Right ventricle myocardium superior (tissue), 1 donor: ENCODE measurements around the gene GMPR2. TPM values are rescaled to one million over a fixed set of nuclear protein-coding genes. Genes with fewer than 3 reads are reported as not detected.
"Not testable (repeated sequence)": the region's sequence is repeated elsewhere in the genome, so short reads cannot be mapped to it uniquely, and the experiment has no call there.

Source experiments
- ATAC-seq: fragments of 200-7000 bp; cut with Tn5 transposase; one replicate; pipeline ENCODE4 v1.9.1; 2020; ENCODE audit warnings: mild to moderate bottlenecking; ENCODE audit not compliant: poor library complexity
- DNase-seq: peaks from one replicate; pipeline ENCODE4 v3.0.0-alpha.2; 2020
- intact Hi-C: fragments of 100-400 bp; cut with DNase I; formaldehyde crosslinking; loops from one replicate; pipeline ENCODE4 v1.11.2; 2022
- total RNA-seq: library from RNA; stranded (reverse); fragmentation: NEBNext Ultra II Directional; extraction: Animal tissue kit (Norgen Biotek cat#: 25700); gene quantifications from one replicate; pipeline ENCODE4 v1.2.1, GENCODE V29; 2021
- donor health status: DM: no; HTN: yes; CAD: no; lungs with severe emphysema.

Gene GMPR2
- total RNA-seq, 1 donor from 2014 or later, result 26.2 TPM

DNA sequence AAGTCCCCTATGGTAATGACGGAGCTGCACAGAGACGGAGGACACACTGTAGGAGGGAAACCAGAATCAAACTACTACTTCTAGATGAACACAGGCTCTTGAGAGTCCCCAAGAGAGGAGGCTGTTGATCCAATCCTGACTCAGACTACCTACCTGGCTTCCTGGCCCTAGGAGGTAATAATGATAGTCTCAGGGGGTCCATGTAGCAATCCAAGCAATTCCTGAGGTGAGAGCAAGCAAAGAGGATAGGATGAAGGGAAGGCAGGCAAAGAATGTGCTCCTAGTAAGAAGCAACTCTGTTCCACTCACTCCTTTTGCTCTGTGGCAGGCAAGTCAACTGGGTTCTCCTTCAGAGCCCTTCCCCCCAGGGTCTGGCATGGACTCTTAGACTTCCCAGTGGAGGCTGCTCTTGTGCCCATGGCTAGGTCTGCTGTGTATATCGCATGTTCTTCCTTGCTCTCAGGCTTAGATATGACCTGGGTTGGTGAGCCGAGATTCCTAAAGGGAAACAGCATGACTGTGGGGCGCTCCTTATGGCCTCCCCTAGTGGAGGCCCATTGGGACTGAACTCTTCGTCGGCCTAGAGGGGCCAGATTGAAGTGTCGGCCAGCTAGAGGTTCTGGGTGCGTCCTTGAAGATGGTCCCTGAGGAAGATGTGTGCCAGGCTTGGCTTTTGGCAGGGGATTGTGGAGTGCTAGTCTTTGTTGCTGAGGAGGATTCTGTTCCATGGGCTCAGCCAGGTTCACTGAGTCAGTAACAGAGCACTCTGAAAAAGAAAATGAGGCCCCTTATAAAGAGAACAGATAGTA lies 7.6 kb downstream of the GMPR2 start:
- intact Hi-C loops, result no loop called here
- no peak for DNase-seq
- no peak for ATAC-seq

DNA sequence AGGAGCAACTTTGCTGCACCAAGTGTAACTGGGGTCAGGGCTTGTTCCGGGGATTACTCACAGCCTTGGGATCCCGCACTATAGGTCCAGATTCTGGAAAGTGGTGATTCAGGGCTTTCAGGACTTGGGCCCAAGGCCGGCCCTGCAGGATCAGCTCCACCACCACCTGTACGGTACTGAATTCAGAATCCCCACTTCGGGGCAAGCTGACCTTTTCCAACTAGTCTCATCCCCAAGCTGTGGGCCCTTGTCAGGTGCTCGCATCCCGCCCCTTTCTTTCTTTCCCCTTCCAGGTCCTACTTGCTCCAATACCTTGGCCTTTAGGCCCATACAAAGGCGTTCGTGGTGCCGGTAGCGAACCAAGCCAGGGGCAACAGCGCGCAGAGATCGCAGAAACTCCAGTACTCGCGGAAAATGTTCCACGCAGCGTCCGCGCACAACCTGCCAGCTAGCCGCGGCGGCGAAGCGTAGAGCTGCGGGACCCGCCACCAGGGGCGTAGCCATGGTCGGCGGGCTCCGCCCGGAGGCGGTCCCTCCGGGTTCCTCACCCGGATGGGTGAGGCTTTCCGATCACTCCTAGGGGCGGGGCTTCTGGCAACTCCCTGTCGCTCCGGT lies 9.2 kb downstream of the GMPR2 start:
- intact Hi-C loops, result loop anchor here (2.0 kb wide), 1 partner anchor 55 kb away; no protein-coding TSS in a partner anchor
- DNase-seq, result peak; percentile 94
- ATAC-seq, result peak; percentile 95

DNA sequence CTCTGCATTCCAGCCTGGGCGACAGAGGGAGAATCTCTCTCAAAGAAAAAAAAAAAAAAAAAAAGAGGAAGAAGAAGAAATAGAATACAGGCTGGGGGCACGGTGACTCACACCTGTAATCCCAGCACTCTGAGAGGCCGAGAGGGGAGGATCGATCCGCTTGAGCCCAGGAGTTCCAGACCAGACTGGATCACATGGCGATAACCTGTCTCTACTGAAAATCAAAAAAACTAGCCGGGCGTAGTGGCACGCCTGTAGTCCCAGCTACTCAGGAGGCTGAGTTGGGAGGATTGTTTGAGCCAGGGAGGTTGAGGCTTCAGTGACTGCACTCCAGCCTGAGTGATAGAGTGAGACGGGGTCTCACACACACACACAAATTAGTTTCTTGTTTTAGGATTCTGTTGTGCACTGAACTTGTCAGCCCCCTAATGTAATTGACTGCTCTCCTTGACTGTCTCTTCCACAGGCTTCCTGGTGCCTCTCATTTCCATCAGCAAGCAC lies 10.7 kb downstream of the GMPR2 start:
- DNase-seq (no peak), ATAC-seq (peak; percentile 0)
- intact Hi-C loops, result loop anchor here (2.0 kb wide), 1 partner anchor 53 kb away; no protein-coding TSS in a partner anchor

DNA sequence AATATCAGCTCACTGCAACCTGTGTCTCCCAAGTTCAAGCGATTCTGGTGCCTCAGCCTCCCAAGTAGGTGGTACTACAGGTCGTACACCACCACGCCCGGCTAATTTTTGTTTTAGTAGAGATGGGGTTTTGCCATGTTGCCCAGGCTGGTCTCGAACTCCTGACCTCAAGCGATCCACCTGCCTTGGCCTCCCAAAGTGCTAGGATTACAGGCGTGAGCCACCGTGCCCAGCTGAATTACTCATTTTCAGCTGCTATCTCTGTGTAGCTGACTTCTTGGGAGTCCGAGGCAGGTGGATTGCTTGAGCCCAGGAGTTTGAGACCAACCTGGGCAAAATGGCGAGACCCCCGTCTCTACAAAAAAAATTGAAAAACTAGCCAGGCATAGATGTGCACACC lies 12.6 kb downstream of the GMPR2 start:
- intact Hi-C loops, DNase-seq, ATAC-seq: not testable (repeated sequence)

DNA sequence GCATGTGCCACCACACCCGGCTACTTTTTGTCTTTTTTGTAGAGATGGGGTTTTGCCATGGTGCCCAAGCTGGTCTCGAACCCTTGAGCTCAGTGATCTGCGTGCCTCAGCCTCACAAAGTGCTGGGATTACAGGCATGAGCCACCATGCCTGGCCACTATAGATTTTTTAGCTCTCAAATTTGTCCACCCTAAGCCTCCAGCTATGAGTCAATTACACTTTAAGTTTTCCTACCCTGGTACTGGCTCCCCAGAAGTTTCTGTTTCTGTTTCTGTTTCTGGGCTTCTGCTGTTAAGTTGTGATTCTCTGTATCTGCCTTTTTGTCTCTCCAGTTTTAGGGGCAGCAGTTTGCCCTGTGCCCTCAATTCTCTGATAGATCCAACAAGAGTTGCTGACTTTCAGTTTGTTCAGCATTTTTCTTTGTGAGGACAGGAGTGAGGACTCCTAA lies 14.1 kb downstream of the GMPR2 start:
- ATAC-seq (no peak), DNase-seq (no peak)
- intact Hi-C loops, result no loop called here

DNA sequence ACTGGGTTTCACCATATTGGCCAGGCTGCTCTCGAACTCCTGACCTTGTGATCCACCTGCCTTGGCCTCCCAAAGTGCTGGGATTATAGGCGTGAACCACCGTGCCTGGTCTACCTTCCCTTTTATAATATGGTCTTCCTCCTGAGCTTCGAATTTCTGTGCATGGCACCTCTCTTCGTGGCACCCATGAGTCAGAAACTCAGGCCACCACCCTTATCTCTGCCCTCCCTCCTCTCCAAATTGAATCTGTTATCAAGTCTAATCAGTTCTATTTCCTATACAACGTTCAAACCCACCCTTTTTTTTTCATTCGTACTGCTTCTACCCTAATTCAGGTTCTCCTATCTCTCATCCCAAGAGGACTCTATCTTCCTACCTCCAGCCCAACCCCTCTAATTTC lies 14.7 kb downstream of the GMPR2 start:
- intact Hi-C loops, result no loop called here
- ATAC-seq (no peak), DNase-seq (no peak)

DNA sequence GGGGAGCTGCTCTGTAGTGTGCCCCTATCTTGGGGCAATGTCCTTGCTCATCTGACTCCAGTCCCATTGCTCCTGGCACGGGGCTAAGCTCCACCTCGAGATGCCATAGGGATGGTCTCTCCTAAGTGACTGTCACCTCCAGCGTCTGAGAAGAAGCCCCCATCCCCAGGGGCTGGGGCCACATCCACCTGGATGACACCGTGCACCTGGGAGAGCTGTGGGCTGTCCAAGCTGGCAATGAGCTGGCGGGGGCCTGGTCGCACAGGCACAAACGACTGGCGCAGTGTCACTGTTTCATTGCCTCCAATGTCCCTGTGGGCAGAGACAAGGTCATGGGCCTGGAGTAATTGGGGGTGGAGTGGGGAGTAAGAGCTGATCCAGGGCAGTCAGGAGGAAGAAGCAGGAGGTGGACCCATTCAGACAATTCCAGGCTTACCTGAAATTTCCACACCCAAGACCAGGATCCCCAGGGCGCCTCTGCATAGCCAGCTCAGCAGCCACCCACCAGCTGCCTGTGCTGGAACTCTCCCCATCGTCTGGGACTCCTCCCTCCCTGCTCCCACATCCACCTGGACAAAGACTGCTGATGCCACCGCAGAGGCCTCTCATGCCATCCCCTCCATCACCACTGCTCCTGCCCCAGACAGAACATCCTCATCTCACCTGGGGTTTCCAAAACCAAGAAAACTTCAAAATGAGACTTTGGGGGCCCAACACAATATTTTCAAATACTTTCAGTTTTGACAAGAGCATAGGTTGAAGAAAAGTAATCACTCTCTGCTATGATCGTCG lies 16.7 kb downstream of the GMPR2 start:
- no peak for DNase-seq
- intact Hi-C loops, result no loop called here
- ATAC-seq, result no peak

DNA sequence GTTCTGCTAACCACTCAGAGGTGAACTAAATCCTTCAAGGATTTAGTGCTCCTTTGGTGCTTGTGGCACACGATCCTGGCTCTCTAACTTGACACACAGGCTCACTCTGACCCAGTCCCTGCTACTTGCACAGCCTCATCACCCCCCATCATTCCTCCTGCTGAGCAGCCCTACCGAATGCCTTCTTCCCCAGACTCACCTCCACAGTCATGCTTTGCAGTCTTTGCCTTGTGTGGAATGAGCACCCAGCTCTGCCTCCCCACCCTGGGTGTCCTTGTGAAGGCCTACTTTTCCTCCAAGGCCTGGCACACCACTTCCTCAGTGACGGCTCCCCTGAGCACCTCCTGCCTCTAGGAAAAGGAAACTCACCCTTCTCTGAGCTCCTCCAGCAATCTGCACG lies 17.6 kb downstream of the GMPR2 start:
- DNase-seq (no peak), ATAC-seq (no peak)
- intact Hi-C loops, result no loop called here

DNA sequence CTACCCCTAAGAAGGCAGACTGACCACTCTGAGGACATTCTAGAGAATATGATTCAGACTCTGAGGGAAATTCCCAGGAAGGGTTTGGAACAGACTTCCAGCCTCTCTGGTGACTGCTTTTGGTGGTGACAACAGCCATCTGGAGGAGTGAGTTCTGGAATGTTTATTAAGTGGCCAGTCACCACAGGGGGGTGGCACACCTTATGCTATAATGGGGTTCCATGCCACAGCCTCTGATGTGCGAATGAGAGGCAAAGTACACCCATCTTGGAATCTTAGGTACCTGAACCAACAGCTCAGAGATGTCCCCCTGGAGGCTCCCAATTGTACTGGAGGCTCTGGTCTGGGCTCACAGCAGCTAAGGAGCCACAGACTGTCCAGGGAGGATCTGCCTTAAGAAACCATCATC lies 19.2 kb downstream of the GMPR2 start:
- DNase-seq (no peak), ATAC-seq (no peak)
- intact Hi-C loops, result no loop called here

DNA sequence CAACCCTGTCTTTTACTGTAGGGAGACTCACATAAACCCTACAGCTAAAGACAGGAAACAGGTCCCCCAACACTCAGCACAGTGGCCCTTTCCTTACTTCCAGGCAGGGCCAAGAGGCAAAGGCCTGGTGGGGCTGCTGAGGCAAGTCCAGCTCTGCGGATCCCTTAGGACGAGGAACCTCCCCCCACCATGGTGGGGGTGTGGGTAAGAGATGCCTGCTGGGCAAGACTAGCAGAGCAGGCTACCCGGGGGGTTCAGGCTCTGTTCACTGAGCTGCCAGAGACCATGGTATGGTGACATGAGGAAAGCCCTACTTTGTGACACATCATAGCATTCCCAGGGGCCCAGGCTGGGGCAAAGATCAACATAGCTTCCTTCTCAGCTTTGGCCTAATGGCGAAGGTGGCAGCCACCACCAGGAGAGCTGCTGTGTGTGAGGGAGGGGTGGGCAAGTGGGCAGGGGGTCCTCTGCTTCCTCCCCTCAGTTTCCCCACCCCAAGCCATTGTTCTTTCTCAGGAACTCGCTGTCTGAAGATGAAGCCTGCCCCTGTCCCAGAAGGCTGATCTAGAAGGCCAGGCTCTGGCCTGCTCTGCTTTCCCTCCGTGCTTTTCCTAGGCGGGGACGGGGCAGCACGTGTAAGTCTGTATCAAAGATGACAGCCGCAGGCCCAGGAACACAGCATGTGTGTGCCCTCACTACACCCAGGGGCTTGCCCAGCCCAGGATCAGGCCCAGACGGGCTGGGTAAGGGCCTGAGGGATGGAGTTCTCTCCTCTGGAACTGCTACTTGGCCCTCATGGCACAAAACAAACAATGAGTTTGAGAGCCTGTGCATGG lies 19.8 kb downstream of the GMPR2 start:
- intact Hi-C loops, result no loop called here
- no peak for ATAC-seq
- DNase-seq, result no peak

DNA sequence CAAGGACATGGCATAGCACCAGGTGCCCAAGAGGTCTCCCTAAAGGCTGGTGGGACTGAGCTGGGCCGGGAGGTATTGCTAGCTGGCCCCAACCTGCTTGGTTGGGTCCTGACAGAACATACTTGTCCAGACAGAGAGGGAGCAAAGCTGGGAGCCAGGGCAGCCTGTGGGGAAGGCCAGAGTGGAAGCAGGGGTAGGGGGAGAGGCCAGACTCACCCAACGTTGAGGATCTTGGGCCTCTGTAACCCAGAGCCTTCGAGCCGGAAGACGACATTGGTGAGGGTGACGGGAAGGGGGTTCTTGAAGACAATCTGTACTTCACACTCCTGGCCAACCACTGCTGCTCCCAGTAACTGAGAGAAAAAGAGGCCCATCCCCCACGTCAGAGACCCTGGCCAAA lies 21.2 kb downstream of the GMPR2 start:
- ATAC-seq, result no peak
- intact Hi-C loops, result no loop called here
- DNase-seq, result no peak

DNA sequence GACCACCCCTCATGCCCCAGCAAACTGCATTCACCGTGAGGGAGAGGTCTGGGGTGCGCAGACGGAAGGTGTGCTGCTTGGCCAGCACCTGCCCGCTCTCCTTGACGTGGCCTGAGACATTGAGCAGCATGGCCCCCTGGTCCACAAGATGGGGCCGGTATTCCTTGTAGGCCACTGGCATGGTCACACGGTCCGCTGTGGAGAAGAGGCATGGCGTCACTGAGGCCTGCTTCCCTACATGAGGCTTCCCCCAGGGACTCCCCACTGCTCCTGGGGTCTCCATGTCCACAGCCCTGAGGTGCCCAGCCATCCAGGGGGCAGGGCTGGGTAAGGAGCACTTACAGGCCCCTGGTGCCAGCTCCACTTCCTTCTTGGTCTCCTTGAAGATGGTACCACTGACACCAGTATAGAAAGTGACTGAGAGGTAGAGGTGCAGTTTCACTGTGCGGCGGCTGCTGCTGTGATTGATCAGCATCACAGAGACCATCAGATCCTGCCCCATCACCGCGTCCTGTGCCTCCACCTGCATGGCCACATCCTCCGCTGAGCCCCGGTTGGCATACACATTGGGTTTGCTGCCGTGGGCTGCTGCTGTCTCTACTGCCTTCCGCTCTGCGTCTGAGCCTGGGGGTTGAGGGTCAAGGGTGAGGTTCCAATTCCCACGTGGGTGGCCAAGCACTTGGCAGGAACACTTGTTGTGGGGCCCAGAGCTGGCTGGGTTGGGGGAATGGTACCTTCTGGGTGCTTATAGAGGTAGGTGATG lies 22.1 kb downstream of the GMPR2 start:
- intact Hi-C loops, result loop anchor here (5.0 kb wide), 1 partner anchor 37 kb away; no protein-coding TSS in a partner anchor
- no peak for ATAC-seq

DNA sequence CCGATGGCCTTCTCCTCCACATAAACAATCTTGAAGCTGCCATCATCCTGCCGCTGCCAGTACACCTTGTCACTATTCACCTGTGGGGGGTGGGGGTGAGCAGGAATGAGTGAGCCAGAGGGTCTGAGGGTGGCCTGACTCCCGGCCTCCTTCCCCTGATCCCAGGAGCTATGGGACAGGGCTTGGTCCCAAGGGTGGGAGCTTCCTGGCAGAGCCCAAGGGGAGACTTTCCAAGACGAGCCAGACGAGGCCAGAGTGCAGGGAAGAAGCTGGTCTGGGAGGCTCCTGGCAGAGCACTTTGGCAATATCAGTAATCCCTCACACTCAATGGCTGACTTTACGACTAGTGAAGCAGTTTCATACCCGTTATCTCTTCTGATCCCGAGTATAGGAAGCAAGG lies 22.7 kb downstream of the GMPR2 start:
- ATAC-seq (no peak), DNase-seq (no peak)
- intact Hi-C loops, result loop anchor here (5.0 kb wide), 1 partner anchor 37 kb away; no protein-coding TSS in a partner anchor

More for the DNA sequence above, 22.1 kb downstream of the GMPR2 start:
- DNase-seq, result no peak

DNA sequence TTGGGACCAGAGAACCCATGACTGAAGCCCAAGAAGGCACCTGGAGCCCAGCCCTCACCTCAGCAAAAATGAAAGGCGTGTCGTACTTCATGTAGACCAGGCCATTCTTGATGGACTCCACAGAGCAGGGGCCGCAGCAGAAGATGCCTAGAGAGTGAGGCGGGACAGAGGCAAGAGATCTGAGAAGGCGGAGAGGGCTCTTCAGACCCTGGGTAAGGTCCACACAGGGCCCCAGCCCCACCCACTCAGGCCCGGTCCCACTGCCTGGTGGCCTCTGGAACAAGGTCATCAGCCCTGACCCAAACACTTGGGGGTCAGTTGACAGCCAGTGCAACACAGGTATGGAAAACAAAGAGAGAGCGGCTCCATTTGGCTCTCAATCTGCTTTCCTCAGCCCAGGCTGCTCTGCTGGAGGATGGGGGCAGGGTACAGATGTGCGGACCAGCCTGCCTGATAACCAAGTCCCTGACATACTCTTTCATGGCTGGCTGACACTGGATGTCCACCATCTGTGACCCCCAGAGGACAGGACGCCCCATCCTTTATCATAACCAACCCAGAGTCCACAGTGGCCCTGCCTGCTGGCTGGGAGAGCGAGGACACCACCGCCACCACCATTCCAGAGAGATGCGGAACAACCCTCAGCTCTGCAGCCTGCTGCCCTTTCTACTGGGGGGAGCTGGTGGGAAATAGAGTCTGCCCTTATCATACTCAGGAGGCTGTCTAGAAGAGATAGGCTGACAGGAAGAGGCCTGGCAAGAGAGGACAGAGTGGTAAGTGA lies 23.4 kb downstream of the GMPR2 start:
- DNase-seq, result no peak
- intact Hi-C loops, result loop anchor here (5.0 kb wide), 1 partner anchor 36 kb away; no protein-coding TSS in a partner anchor
- no peak for ATAC-seq

DNA sequence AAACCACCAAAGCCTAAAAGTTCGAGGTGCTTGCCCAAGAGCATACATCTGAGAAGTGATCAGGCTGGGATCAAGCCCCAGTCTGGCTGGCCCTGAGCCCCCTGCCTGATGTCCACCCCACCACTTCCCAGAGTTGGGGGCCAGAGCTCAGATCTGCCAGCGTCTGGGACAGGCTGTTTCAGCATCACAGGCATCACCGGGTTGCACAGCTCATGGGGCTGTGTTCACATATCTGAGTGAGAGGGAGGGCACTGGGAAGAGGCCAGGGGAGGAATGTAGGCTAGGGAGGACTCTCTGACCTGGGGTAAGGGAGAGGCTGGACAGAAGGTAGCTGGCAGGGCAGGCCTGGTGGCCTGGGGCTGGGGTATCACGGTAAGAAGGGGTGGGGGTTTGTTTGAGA lies 24.2 kb downstream of the GMPR2 start:
- no peak for DNase-seq
- intact Hi-C loops, result loop anchor here (5.0 kb wide), 1 partner anchor 35 kb away; no protein-coding TSS in a partner anchor
- ATAC-seq, result no peak

DNA sequence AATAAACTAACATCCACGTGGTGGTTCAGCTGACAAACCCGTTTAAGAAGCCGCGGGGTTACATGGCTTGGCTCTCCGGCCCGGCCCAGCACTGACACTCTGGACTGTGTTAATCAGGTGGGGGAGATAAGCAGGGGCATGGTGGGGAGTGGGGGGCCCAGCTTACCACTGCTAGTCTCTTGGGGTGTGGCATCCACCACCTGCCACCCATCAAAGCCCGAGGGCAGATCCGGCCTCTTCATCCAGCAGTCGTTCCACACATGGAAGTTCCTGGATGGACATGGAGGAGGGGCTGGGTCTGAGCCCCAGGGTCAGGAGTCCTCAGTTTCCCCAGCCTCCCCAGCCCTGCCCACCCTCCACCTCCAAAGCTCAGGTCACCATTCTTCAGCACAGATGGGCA lies 25.4 kb downstream of the GMPR2 start:
- DNase-seq (no peak), ATAC-seq (no peak)
- intact Hi-C loops, result loop anchor here (5.0 kb wide), 1 partner anchor 34 kb away; no protein-coding TSS in a partner anchor
